Activated T-helper 1 cell treated with anti-CD3 and anti-CD28 coated beads, Interleukin-12 subunit alpha, Interleukin-12 subunit beta, Interleukin-2, Interleukin-4 antibody, amounts not matched to agents 30 ng/mL and 10 ng/mL and 1 ng/mL, durations not matched to agents 14 hours and 24 hours and 36 hours (primary cell): Measurements from ENCODE around the gene ACAA2. TPM values are rescaled to one million over a fixed set of nuclear protein-coding genes. Genes with fewer than 3 reads are reported as not detected.
A peak's percentile ranks its signal among the peaks of the same experiment; 100 is the strongest.
"Not testable (repeated sequence)": the region's sequence is repeated elsewhere in the genome, so short reads cannot be mapped to it uniquely, and the experiment has no call there.

Source experiments
- DNase-seq: peaks from one replicate; pipeline ENCODE4 v3.0.0; 2021; ENCODE audit warnings: low spot score
- H3K27ac Mint-ChIP-seq: one replicate; pipeline ENCODE4 v1.8.0; 2021; ENCODE audit warnings: mild to moderate bottlenecking, mixed read lengths
- H3K27me3 Mint-ChIP-seq: one replicate; pipeline ENCODE4 v1.8.0; 2022; ENCODE audit warnings: mild to moderate bottlenecking, moderate library complexity, mixed read lengths; ENCODE audit not compliant: insufficient read depth
- H3K36me3 Mint-ChIP-seq: one replicate; pipeline ENCODE4 v1.8.0; 2021; ENCODE audit warnings: low read depth, mixed read lengths
- H3K4me1 Mint-ChIP-seq: one replicate; pipeline ENCODE4 v1.8.0; 2021; ENCODE audit warnings: low read depth, mixed read lengths
- H3K4me3 Mint-ChIP-seq: one replicate; pipeline ENCODE4 v1.8.0; 2021; ENCODE audit warnings: mild to moderate bottlenecking, moderate library complexity, mixed read lengths
- H3K9me3 Mint-ChIP-seq: one replicate; pipeline ENCODE4 v1.8.0; 2021; ENCODE audit warnings: mixed read lengths
- intact Hi-C: fragments of 100-400 bp; cut with micrococcal nuclease; formaldehyde crosslinking; loops from one replicate; pipeline ENCODE4 v1.15.1; 2024
- total RNA-seq: library from RNA; stranded (reverse); gene quantifications from 2 replicates; pipeline ENCODE4 v1.2.3, GENCODE V29; 2022

Gene ACAA2
- total RNA-seq, 1 donor from 2014 or later, result 74.3 TPM

- Mint-ChIP-seq H3K4me3 (peak overlapping the region; percentile 56), H3K36me3 (peaks cover 52% of the 10 kb centered on the region), H3K27ac (peak overlapping the region; percentile 65), H3K4me1 (peaks cover 29% of the 10 kb centered on the region), H3K9me3 (no peaks in the 10 kb centered on the region), H3K27me3 (no peaks in the 10 kb centered on the region)
- no peak for DNase-seq
- intact Hi-C loops, result loop anchor here (2.0 kb wide), 1 partner anchor 17 kb away; the partner anchor contains the start of gene ACAA2
Observed at GRCh38 chr18:49795612-49796552, 17.5 kb downstream of the ACAA2 start.

- intact Hi-C loops, result no loop called here
- no peak overlapping the region for H3K4me3 Mint-ChIP-seq
- peaks cover 57% of the 10 kb centered on the region for H3K36me3 Mint-ChIP-seq
- H3K27me3 Mint-ChIP-seq, result no peaks in the 10 kb centered on the region
- H3K27ac Mint-ChIP-seq, result no peak overlapping the region
- H3K9me3 Mint-ChIP-seq, result no peaks in the 10 kb centered on the region
- DNase-seq, result no peak
- H3K4me1 Mint-ChIP-seq, result peaks cover 40% of the 10 kb centered on the region
Observed at GRCh38 chr18:49794743-49795142, 18.6 kb downstream of the ACAA2 start.

- DNase-seq, H3K9me3 Mint-ChIP-seq, H3K4me3 Mint-ChIP-seq, H3K27me3 Mint-ChIP-seq: not testable (repeated sequence)
- Mint-ChIP-seq H3K4me1 (peaks cover 59% of the 10 kb centered on the region), H3K36me3 (peaks cover 54% of the 10 kb centered on the region), H3K27ac (peak overlapping the region; percentile 77)
- intact Hi-C loops, result loop anchor here (5.0 kb wide), 1 partner anchor 68 kb away; no protein-coding TSS in a partner anchor
Observed at GRCh38 chr18:49789560-49790134, 23.7 kb downstream of the ACAA2 start.

- peaks cover 62% of the 10 kb centered on the region for H3K4me1 Mint-ChIP-seq
- no peaks in the 10 kb centered on the region for H3K9me3 Mint-ChIP-seq
- H3K27me3 Mint-ChIP-seq, result no peaks in the 10 kb centered on the region
- intact Hi-C loops, result loop anchor here (1.0 to 5.0 kb wide), 2 partner anchors 25 to 69 kb away; partner anchors contain the start of gene ACAA2
- H3K36me3 Mint-ChIP-seq, result peaks cover 54% of the 10 kb centered on the region
- DNase-seq, result no peak
- H3K4me3 Mint-ChIP-seq, result peak overlapping the region; percentile 45
- H3K27ac Mint-ChIP-seq, result peak overlapping the region; percentile 81
Observed at GRCh38 chr18:49788327-49788898, 24.9 kb downstream of the ACAA2 start.

DNA sequence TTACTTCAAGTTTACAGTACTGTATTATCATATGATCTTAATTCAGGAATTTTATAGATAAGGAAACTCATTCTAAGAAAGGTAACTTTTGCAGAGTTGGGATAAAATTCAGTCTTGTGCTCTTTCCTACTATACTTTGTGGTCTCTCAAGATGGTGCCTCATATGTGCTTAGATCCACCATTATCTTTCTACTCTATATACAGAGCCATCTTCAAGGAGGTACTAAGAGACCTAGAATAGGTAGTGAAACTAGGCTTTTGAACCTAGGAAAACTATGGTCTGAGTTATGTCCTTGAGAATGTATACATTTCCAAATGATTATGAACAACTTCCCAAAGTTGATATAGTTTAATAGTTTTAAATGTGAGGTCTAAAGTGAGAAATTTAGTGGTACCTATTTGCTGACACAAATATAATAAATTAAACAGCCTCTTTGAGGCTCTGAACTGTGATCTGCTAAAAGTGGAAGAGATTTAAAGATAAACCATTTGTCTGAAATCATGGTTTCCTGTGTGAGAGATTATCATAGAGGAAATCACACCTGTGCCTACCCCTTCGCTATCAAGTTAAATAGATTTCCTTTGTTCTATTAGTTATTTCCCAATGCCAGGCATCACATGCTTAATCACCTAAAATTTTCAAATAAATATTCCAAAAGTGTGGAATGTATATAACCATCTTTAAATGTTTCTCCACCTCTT lies 27.2 kb downstream of the ACAA2 start:
- no peak overlapping the region for H3K27ac Mint-ChIP-seq
- no peaks in the 10 kb centered on the region for H3K9me3 Mint-ChIP-seq
- H3K4me3 Mint-ChIP-seq, result no peak overlapping the region
- no peaks in the 10 kb centered on the region for H3K27me3 Mint-ChIP-seq
- peaks cover 52% of the 10 kb centered on the region for H3K36me3 Mint-ChIP-seq
- DNase-seq, result no peak
- H3K4me1 Mint-ChIP-seq, result peaks cover 58% of the 10 kb centered on the region
- intact Hi-C loops, result loop anchor here (5.0 kb wide), 1 partner anchor 71 kb away; no protein-coding TSS in a partner anchor

DNA sequence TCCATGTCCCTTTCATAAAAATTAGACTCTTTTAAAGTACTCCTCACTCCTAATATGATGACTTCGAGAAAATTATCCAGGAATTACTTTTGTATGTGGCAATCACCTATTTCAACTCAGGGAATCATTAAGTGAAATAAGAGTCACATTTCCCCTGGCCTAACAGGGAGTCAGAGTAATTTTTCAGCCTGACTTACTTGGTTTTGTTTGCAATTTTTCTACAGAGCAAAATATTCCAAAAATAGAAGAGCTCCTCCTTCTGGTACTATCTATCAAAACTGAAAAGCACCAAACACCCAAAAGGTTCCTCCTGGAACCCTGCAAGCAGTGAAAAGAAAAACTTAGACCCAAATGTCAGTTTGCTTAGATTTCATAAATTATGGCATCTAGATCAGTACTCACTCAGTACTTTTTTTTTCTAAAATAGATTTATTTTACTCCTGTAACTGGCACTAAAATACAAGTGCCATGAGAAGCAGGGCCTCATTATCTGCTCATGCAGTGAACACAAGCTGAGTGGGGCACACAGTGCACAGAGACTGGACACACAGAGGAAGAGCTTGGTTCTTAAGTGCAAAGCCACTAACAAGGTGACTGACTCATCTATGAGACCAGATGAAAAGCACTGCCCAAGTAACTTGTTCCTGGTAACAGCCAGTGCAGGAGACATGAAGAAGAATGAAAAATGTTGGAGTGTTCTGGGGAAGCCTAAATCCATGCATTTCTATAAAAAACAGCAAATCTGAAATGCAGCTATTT lies 28.7 kb downstream of the ACAA2 start:
- H3K36me3 Mint-ChIP-seq, result peaks cover 47% of the 10 kb centered on the region
- DNase-seq, result no peak
- no peak overlapping the region for H3K27ac Mint-ChIP-seq
- no peaks in the 10 kb centered on the region for H3K27me3 Mint-ChIP-seq
- intact Hi-C loops, result loop anchor here (5.0 kb wide), 1 partner anchor 73 kb away; no protein-coding TSS in a partner anchor
- peaks cover 43% of the 10 kb centered on the region for H3K4me1 Mint-ChIP-seq
- no peaks in the 10 kb centered on the region for H3K9me3 Mint-ChIP-seq
- no peak overlapping the region for H3K4me3 Mint-ChIP-seq

DNA sequence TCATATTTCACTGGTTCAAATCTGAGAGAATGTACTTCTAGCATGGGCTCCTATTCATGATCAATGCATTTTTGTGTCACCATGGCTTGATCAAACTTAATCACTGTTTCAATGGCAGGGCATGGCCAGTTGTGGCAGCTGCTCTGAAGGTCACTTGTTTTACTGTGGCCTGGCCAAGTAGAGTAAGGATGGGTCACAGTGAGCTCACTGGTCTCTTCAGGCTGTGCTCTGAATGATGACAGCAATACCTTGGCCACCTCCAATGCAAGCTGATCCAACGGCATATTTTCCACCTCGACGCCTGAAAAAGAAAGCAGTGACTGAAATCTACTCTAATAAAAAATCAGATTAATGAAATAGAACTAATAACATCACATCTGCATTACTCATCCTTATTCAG lies 29.7 kb downstream of the ACAA2 start:
- H3K27me3 Mint-ChIP-seq, intact Hi-C loops, H3K9me3 Mint-ChIP-seq, DNase-seq, H3K4me3 Mint-ChIP-seq, H3K27ac Mint-ChIP-seq: not testable (repeated sequence)
- Mint-ChIP-seq H3K4me1 (peaks cover 33% of the 10 kb centered on the region), H3K36me3 (peaks cover 44% of the 10 kb centered on the region)

GRCh38 chr18:49778826-49779465 lies 34.4 kb downstream of the ACAA2 start:
- intact Hi-C loops, result no loop called here
- Mint-ChIP-seq H3K27me3 (peaks cover 5% of the 10 kb centered on the region), H3K4me3 (no peak overlapping the region), H3K27ac (no peak overlapping the region), H3K4me1 (no peaks in the 10 kb centered on the region), H3K9me3 (peaks cover 8% of the 10 kb centered on the region), H3K36me3 (peaks cover 36% of the 10 kb centered on the region)
- DNase-seq, result no peak

GRCh38 chr18:49769047-49769728 lies 44.1 kb downstream of the ACAA2 start:
- intact Hi-C loops, result no loop called here
- Mint-ChIP-seq H3K4me3 (no peak overlapping the region), H3K27ac (no peak overlapping the region), H3K27me3 (peaks cover 4% of the 10 kb centered on the region), H3K4me1 (no peaks in the 10 kb centered on the region), H3K36me3 (no peaks in the 10 kb centered on the region), H3K9me3 (no peaks in the 10 kb centered on the region)
- no peak for DNase-seq

DNA sequence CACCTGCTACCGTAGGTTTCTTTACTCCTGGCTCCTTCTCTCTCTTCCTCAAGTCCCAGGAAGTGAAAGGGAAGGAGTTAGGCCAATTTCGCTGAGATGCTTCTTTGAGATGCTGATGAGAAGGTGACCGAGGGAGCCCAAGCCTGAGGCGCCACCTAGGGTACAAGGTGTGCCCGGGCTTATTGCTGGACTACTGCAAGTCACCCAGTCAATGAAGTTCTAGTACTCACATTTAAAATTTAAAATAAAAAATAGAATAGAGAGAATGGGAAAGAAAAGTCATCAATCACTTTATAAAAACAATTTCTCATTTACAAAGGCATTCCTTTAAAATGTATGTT lies 45.3 kb downstream of the ACAA2 start:
- DNase-seq, result no peak

More for the DNA sequence above, 45.3 kb downstream of the ACAA2 start:
- H3K4me3 Mint-ChIP-seq, result no peak overlapping the region
- H3K36me3 Mint-ChIP-seq, result no peaks in the 10 kb centered on the region
- no peaks in the 10 kb centered on the region for H3K9me3 Mint-ChIP-seq
- intact Hi-C loops, result no loop called here
- peaks cover 1% of the 10 kb centered on the region for H3K27me3 Mint-ChIP-seq
- no peaks in the 10 kb centered on the region for H3K4me1 Mint-ChIP-seq
- no peak overlapping the region for H3K27ac Mint-ChIP-seq
